Epidermal melanocyte (primary cell): ENCODE data around the gene HTRA3.

Source experiments
- DNase-seq: peaks from one replicate; pipeline ENCODE4 v3.0.0; 2011; ENCODE audit warnings: low spot score; ENCODE audit not compliant: insufficient read length

Gene HTRA3

DNA sequence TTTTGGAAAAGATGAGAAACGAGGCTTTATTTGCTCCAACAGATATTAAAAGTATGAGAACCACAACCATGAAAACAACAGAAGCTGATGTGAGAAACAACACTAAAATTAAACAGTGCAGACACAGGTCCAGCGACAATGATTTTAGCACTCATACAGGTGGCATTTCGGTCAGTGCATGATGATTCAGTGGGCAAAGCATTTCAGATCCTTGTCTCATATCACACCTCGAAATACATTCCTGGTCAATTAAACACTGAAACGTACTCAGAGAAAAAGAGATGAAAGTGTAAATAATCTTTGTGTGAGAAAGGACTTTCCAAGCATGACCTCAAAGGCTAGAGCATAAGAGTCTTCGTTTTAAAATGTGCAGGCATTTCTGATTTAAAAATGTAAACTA lies 85.8 kb downstream of the HTRA3 start:
- no peak for DNase-seq

DNA sequence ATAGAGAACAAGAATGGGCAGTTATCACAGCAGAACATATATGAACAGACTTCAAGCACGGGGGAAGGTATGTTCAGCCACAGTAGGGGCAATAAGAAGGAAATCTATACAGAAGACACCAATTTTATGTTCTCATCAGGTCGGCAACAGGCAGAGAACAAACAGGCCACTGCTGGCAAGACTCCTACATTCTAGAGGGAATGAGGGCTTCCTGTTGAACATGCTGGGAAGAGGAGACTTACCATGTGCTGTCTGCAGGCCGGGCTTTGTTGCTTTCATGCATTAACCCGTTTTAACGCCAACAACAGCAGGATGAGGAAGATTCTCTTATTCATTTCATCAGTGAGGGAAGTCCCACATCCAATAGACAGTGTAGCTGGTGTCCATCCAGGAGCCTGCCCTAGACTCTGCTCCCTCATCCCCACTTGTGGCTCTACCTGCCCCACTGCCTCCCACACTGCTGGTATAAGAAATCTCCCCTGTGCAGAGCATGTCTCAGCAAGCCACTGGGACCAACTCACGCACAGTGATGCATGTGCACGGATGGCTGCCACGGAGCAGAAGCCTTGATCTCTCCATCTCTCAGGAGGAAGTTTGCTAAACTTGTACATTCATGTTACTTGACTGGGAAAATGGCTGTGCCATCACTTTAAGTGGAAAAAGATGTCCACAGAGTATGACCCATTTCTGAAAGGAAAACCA lies 86.5 kb downstream of the HTRA3 start:
- no peak for DNase-seq
